Activated T-cell treated with anti-CD3 and anti-CD28 coated beads, Interleukin-2, amount 50 U/mL, for 24 hours (primary cell): Measurements from ENCODE around the gene SPSB1.

Experiments
- DNase-seq: peaks from one replicate; pipeline ENCODE4 v3.0.0-alpha.2; 2020
- H3K27ac Mint-ChIP-seq: 2 replicates; pipeline ENCODE4 v1.8.0; 2020; ENCODE audit warnings: mild to moderate bottlenecking, mixed read lengths
- H3K27me3 Mint-ChIP-seq: 2 replicates; pipeline ENCODE4 v1.8.0; 2020; ENCODE audit warnings: mixed read lengths
- H3K36me3 Mint-ChIP-seq: 2 replicates; pipeline ENCODE4 v1.8.0; 2020; ENCODE audit warnings: low read depth, mixed read lengths
- H3K4me1 Mint-ChIP-seq: 2 replicates; pipeline ENCODE4 v1.8.0; 2020; ENCODE audit warnings: low read depth, mixed read lengths
- H3K4me3 Mint-ChIP-seq: 2 replicates; pipeline ENCODE4 v1.8.0; 2020; ENCODE audit warnings: mild to moderate bottlenecking, moderate library complexity, mixed read lengths
- H3K9me3 Mint-ChIP-seq: 2 replicates; pipeline ENCODE4 v1.8.0; 2020; ENCODE audit warnings: mixed read lengths

SPSB1 gene

GRCh38 chr1:9394010-9394409 is 101.3 kb downstream of the SPSB1 start:
- Mint-ChIP-seq H3K4me1 (peaks cover 8% of the 10 kb centered on the region), H3K9me3 (no peaks in the 10 kb centered on the region), H3K4me3 (no peak overlapping the region), H3K36me3 (no peaks in the 10 kb centered on the region), H3K27ac (no peak overlapping the region), H3K27me3 (no peaks in the 10 kb centered on the region)
- DNase-seq: no peak

DNA sequence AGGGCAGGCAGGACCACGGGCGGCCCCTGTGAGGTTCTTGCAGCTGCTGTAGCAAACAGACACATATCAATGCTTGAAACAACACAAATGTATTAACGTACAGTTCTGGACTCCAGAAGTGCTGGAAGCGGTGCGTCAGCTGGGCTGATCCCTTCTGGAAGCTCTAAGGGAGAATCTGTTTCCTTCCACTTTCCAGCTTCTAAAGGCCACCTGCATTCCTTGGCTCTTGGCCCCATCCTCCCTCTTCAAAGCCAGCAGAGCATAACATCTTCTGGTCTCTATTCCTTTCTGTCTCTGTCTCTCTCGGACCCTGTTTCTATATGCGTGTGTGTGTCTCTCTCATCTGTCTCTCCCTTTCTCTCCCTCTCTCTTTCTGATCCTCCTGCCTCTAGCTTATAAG is 102.3 kb downstream of the SPSB1 start:
- Mint-ChIP-seq H3K4me3 (no peak overlapping the region), H3K36me3 (no peaks in the 10 kb centered on the region), H3K27me3 (no peaks in the 10 kb centered on the region), H3K4me1 (peaks cover 2% of the 10 kb centered on the region), H3K27ac (no peak overlapping the region), H3K9me3 (no peaks in the 10 kb centered on the region)
- DNase-seq: no peak

- Mint-ChIP-seq H3K36me3 (no peaks in the 10 kb centered on the region), H3K27me3 (no peaks in the 10 kb centered on the region), H3K9me3 (no peaks in the 10 kb centered on the region), H3K27ac (no peak overlapping the region), H3K4me1 (peaks cover 9% of the 10 kb centered on the region), H3K4me3 (no peak overlapping the region)
- no peak for DNase-seq
These were observed 104.4 kb downstream of the SPSB1 start for GRCh38 chr1:9397047-9397446.

- no peaks in the 10 kb centered on the region for H3K36me3 Mint-ChIP-seq
- peaks cover 9% of the 10 kb centered on the region for H3K4me1 Mint-ChIP-seq
- no peak overlapping the region for H3K4me3 Mint-ChIP-seq
- H3K9me3 Mint-ChIP-seq: no peaks in the 10 kb centered on the region
- DNase-seq: no peak
- no peak overlapping the region for H3K27ac Mint-ChIP-seq
- H3K27me3 Mint-ChIP-seq: no peaks in the 10 kb centered on the region
These were observed 105.4 kb downstream of the SPSB1 start for GRCh38 chr1:9397997-9398526.

GRCh38 chr1:9399510-9400424 is 107.1 kb downstream of the SPSB1 start:
- no peak overlapping the region for H3K4me3 Mint-ChIP-seq
- no peaks in the 10 kb centered on the region for H3K9me3 Mint-ChIP-seq
- DNase-seq: no peak
- no peaks in the 10 kb centered on the region for H3K36me3 Mint-ChIP-seq
- peaks cover 9% of the 10 kb centered on the region for H3K4me1 Mint-ChIP-seq
- H3K27ac Mint-ChIP-seq: no peak overlapping the region
- no peaks in the 10 kb centered on the region for H3K27me3 Mint-ChIP-seq

- no peak overlapping the region for H3K4me3 Mint-ChIP-seq
- no peaks in the 10 kb centered on the region for H3K36me3 Mint-ChIP-seq
- no peaks in the 10 kb centered on the region for H3K27me3 Mint-ChIP-seq
- H3K4me1 Mint-ChIP-seq: peaks cover 9% of the 10 kb centered on the region
- H3K27ac Mint-ChIP-seq: no peak overlapping the region
- DNase-seq: peak; percentile 50
- H3K9me3 Mint-ChIP-seq: no peaks in the 10 kb centered on the region
These were observed 107.9 kb downstream of the SPSB1 start for GRCh38 chr1:9400425-9401079.

GRCh38 chr1:9401080-9401453 is 108.4 kb downstream of the SPSB1 start:
- no peak for DNase-seq
- Mint-ChIP-seq H3K27ac (no peak overlapping the region), H3K4me3 (no peak overlapping the region), H3K9me3 (no peaks in the 10 kb centered on the region), H3K4me1 (peaks cover 11% of the 10 kb centered on the region), H3K36me3 (no peaks in the 10 kb centered on the region), H3K27me3 (no peaks in the 10 kb centered on the region)

GRCh38 chr1:9402256-9402616 is 109.5 kb downstream of the SPSB1 start:
- H3K27me3 Mint-ChIP-seq: no peaks in the 10 kb centered on the region

GRCh38 chr1:9402717-9403225 is 110.1 kb downstream of the SPSB1 start:
- Mint-ChIP-seq H3K36me3 (no peaks in the 10 kb centered on the region), H3K27ac (no peak overlapping the region), H3K9me3 (no peaks in the 10 kb centered on the region), H3K4me3 (no peak overlapping the region), H3K27me3 (no peaks in the 10 kb centered on the region), H3K4me1 (peaks cover 14% of the 10 kb centered on the region)
- no peak for DNase-seq

More at GRCh38 chr1:9402256-9402616, 109.5 kb downstream of the SPSB1 start:
- Mint-ChIP-seq H3K4me1 (peaks cover 14% of the 10 kb centered on the region), H3K4me3 (no peak overlapping the region), H3K36me3 (no peaks in the 10 kb centered on the region), H3K9me3 (no peaks in the 10 kb centered on the region), H3K27ac (no peak overlapping the region)
- DNase-seq: no peak

DNA sequence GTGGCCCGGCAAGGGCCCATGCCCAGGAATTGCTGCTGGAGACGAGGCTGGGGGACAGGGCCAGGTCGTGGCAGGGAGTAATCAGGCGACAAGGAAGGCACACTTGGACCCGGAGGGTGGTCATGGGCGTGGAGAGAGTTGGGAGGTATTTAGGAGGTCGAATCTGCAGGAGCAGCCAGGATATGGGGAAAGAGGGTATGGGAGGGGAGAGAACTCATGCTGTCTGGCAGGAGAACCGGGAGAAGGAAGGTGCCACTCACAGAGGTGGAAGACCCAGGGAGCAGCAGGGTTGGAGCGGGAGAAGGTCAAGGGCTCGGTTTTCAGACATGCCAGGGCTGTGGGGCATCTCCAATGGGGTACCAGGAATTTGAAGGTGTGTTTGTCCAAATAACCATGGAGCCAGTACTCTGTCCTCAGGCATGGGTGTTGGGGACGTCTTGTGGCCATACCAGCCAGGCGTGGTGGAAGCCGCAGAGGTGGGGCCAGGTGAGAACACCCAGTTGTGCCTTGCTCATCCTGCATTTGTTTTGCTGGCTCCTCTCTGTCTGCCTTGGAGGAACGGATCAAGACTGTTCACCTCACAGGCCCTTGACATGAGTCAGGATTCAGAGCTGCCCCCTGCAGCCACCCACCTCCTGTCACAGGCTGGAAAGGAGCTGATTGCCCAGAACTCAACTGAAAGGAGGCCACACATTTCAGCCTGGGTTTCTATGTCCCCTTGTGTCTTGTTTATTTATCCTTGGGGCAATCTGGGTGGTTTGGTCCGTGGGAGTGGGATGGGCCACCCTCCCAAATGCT is 111.6 kb downstream of the SPSB1 start:
- no peak for DNase-seq
- H3K9me3 Mint-ChIP-seq: no peaks in the 10 kb centered on the region
- no peak overlapping the region for H3K4me3 Mint-ChIP-seq
- peaks cover 12% of the 10 kb centered on the region for H3K4me1 Mint-ChIP-seq
- H3K27ac Mint-ChIP-seq: no peak overlapping the region
- no peaks in the 10 kb centered on the region for H3K27me3 Mint-ChIP-seq
- no peaks in the 10 kb centered on the region for H3K36me3 Mint-ChIP-seq

- Mint-ChIP-seq H3K27ac (no peak overlapping the region), H3K4me1 (peaks cover 9% of the 10 kb centered on the region), H3K4me3 (no peak overlapping the region), H3K36me3 (no peaks in the 10 kb centered on the region), H3K27me3 (no peaks in the 10 kb centered on the region), H3K9me3 (no peaks in the 10 kb centered on the region)
- DNase-seq: no peak
These were observed 113.4 kb downstream of the SPSB1 start for GRCh38 chr1:9406111-9406510.

GRCh38 chr1:9410737-9411297 is 118.1 kb downstream of the SPSB1 start:
- H3K27ac Mint-ChIP-seq: peak overlapping the region; percentile 89
- DNase-seq: no peak
- no peaks in the 10 kb centered on the region for H3K36me3 Mint-ChIP-seq
- no peaks in the 10 kb centered on the region for H3K27me3 Mint-ChIP-seq
- no peaks in the 10 kb centered on the region for H3K9me3 Mint-ChIP-seq
- peaks cover 34% of the 10 kb centered on the region for H3K4me1 Mint-ChIP-seq
- H3K4me3 Mint-ChIP-seq: peak overlapping the region; percentile 6

DNA sequence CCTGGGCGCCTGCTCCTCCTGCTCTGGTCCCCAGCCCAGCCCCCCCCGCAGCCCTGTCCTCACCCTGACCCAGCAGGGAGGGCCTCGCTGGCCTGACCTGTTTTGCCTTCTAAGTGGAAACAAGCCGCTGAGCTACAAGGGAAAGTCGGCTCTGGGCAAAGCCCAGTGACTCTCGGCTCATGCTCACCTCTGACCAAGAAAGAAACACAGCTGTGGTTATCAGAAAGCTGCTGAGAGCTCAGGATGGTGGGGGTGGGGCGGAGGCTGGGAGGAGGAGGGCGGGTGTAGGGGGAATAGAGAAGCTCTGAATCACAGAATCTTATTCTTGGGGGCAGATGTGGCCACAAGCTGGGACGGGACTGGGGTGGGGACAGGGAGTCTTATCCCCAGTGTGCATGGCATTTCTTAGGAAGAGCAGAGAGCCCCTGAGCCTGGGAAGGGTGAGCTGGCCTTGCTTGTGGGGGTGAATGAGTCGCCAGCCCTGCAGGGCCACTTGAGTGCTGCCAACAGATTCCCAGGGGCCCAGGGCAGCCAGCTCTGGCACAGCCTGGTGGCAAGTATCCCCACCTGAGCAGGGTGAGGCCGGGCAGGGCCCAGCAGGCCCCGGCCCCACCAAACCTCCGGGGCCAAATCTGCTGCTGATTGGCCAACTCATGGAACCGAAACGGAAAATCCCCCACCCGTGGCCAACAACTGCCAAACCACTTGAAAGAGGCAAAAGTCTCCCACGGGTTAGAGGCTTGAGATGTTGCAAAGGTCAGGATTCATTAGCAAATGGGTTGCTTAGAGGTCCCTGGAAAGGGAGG is 120.6 kb downstream of the SPSB1 start:
- Mint-ChIP-seq H3K27ac (peak overlapping the region; percentile 50), H3K27me3 (peaks cover 15% of the 10 kb centered on the region), H3K4me3 (peak overlapping the region; percentile 43), H3K9me3 (no peaks in the 10 kb centered on the region), H3K4me1 (peaks cover 50% of the 10 kb centered on the region), H3K36me3 (no peaks in the 10 kb centered on the region)
- peak; percentile 74 for DNase-seq
